ENCODE measurements around the gene PWWP2B. TPM values are rescaled to one million over a fixed set of nuclear protein-coding genes. Genes with fewer than 3 reads are reported as not detected.
A peak's percentile ranks its signal among the peaks of the same experiment; 100 is the strongest.

PWWP2B gene
- total and polyA plus RNA-seq, 2 of the 13 experiments (the other 11 are each of a cell fraction or from before 2014, with no cell fraction given): 2.3 to 4.7 TPM

- no peak for TF ChIP-seq ZNF407 (CRISPR knock-in tag; IDR thresholded peaks at IDR 0.05; ENCODE audit: not compliant biosample characterization)
- no peak for TF ChIP-seq BCLAF1 (IDR thresholded peaks at IDR 0.05)
- no peak for TF ChIP-seq CENPT (CRISPR knock-in tag; IDR thresholded peaks at IDR 0.05; ENCODE audit: low read depth)
- TF ChIP-seq ZNF687 (CRISPR knock-in tag; IDR thresholded peaks at IDR 0.05): peak; percentile 58
- no peak for TF ChIP-seq TAF1 (CRISPR knock-in tag; IDR thresholded peaks at IDR 0.05)
- no peak for TF ChIP-seq ZBTB26 (CRISPR knock-in tag; IDR thresholded peaks at IDR 0.05; ENCODE audit: borderline replicate concordance)
- TF ChIP-seq HNF4G (IDR thresholded peaks at IDR 0.05; ENCODE audit: borderline replicate concordance, low read depth, low read length): no peak
- no peak for TF ChIP-seq HNF4G (CRISPR knock-in tag; IDR thresholded peaks at IDR 0.05; ENCODE audit: borderline replicate concordance, low read depth)
- TF ChIP-seq ZNF605 (CRISPR knock-in tag; IDR thresholded peaks at IDR 0.05): no peak
- no peak for TF ChIP-seq SMAD9 (CRISPR knock-in tag; IDR thresholded peaks at IDR 0.05)
- TF ChIP-seq MYC (CRISPR knock-in tag; IDR thresholded peaks at IDR 0.05; ENCODE audit: borderline replicate concordance): peak; percentile 56
Measured at GRCh38 chr10:132455986-132456847, 59.2 kb downstream of the PWWP2B start (continued).
